ENCODE results near the gene ZNF540.

The ZNF540 gene

GRCh38 chr19:37594304-37594981 lies at the start of gene ZNF540, which contains the start of gene ZNF571:
Gene ZNF540, plus strand, starts transcription at chr19:37594876. Its CDS starts 3,572 bp downstream, at chr19:37598448.
Gene ZNF571, minus strand, starts transcription at chr19:37594792. Its CDS starts 8,116 bp downstream, at chr19:37586676.
- ChIA-PET POLR2A (ENCODE audit: low non-redundant PET) (interaction anchor here (0.6 to 0.9 kb wide), 2 partner anchors 88 to 127 kb away, joined by 4 to 7 read pairs; partner anchors contain the start of gene ZNF569), CTCF (no interaction called here)
- TF ChIP-seq CTCF (conservative IDR thresholded peaks at IDR 0.05; ENCODE audit: low read depth) = no peak
- H3K27ac ChIP-seq = peak within 1 kb of the TSS; percentile 92
- peak; percentile 85 for DNase-seq (ENCODE audit: low spot score)

- no peak overlapping the region for H3K27ac ChIP-seq
- ChIA-PET CTCF (interaction anchor here (0.5 to 1.0 kb wide), 3 partner anchors 9 to 180 kb away, joined by 3 to 7 read pairs (median 4); partner anchors contain the start of gene ZNF527), POLR2A (ENCODE audit: low non-redundant PET) (no interaction called here)
- no peak for TF ChIP-seq CTCF (conservative IDR thresholded peaks at IDR 0.05; ENCODE audit: low read depth)
- peak; percentile 27 for DNase-seq (ENCODE audit: low spot score)
Measured at GRCh38 chr19:37551129-37551993, 43.3 kb upstream of the ZNF540 start.

- ChIA-PET CTCF (no interaction called here), POLR2A (ENCODE audit: low non-redundant PET) (no interaction called here)
- DNase-seq (ENCODE audit: low spot score) = no peak
Measured at GRCh38 chr19:37563518-37563917, 31.2 kb upstream of the ZNF540 start.

GRCh38 chr19:37564624-37565369 lies 29.9 kb upstream of the ZNF540 start:
- TF ChIP-seq CTCF (conservative IDR thresholded peaks at IDR 0.05; ENCODE audit: low read depth) = no peak
- POLR2A ChIA-PET (ENCODE audit: low non-redundant PET) = no interaction called here

More at GRCh38 chr19:37563518-37563917, 31.2 kb upstream of the ZNF540 start:
- no peak for TF ChIP-seq CTCF (conservative IDR thresholded peaks at IDR 0.05; ENCODE audit: low read depth)
- no peak overlapping the region for H3K27ac ChIP-seq

GRCh38 chr19:37565370-37565669 lies 29.4 kb upstream of the ZNF540 start:
- TF ChIP-seq CTCF (conservative IDR thresholded peaks at IDR 0.05; ENCODE audit: low read depth) = no peak
- POLR2A ChIA-PET (ENCODE audit: low non-redundant PET) = no interaction called here
- no peak overlapping the region for H3K27ac ChIP-seq
- no peak for DNase-seq (ENCODE audit: low spot score)
- CTCF ChIA-PET = no interaction called here

More at GRCh38 chr19:37564624-37565369, 29.9 kb upstream of the ZNF540 start:
- CTCF ChIA-PET = no interaction called here
- no peak for DNase-seq (ENCODE audit: low spot score)
- H3K27ac ChIP-seq = no peak overlapping the region

GRCh38 chr19:37572203-37572602 lies 22.5 kb upstream of the ZNF540 start:
- H3K27ac ChIP-seq = no peak overlapping the region
- POLR2A ChIA-PET (ENCODE audit: low non-redundant PET) = no interaction called here
- TF ChIP-seq CTCF (conservative IDR thresholded peaks at IDR 0.05; ENCODE audit: low read depth) = no peak
- no peak for DNase-seq (ENCODE audit: low spot score)
- CTCF ChIA-PET = no interaction called here
